GM11168 (cell line): ENCODE data around the gene EEF1A1.
"Not testable (repeated sequence)": the region's sequence is repeated elsewhere in the genome, so short reads cannot be mapped to it uniquely, and the experiment has no call there.

Source experiments
- in situ Hi-C: fragments of 300-500 bp; cut with MboI; formaldehyde crosslinking; loops from one replicate; pipeline ENCODE4 v1.12.0; 2022; ENCODE audit warnings: low sequenced_read_pairs; ENCODE audit not compliant: unreplicated experiment

EEF1A1 gene

GRCh38 chr6:73538116-73538779 lies 17.4 kb upstream of the EEF1A1 start:
- in situ Hi-C loops, result no loop called here

GRCh38 chr6:73537677-73538076 lies 16.8 kb upstream of the EEF1A1 start:
- in situ Hi-C loops, result no loop called here

GRCh38 chr6:73534628-73535027 lies 13.8 kb upstream of the EEF1A1 start:
- in situ Hi-C loops, result no loop called here

GRCh38 chr6:73532293-73532692 lies 11.5 kb upstream of the EEF1A1 start:
- in situ Hi-C loops, result no loop called here

- in situ Hi-C loops, result no loop called here
Observed at GRCh38 chr6:73528897-73529296, 8.1 kb upstream of the EEF1A1 start.

- in situ Hi-C loops, result no loop called here
Observed at GRCh38 chr6:73525546-73526330, 4.9 kb upstream of the EEF1A1 start.

- in situ Hi-C loops, result no loop called here
Observed at GRCh38 chr6:73523434-73524123, 2.7 kb upstream of the EEF1A1 start.

- in situ Hi-C loops, result no loop called here
Observed at GRCh38 chr6:73521351-73521985, 636 bp upstream of the EEF1A1 start.

GRCh38 chr6:73519926-73520687 lies 725 bp downstream of the EEF1A1 start:
- in situ Hi-C loops, result no loop called here

GRCh38 chr6:73518982-73519881 lies 1.6 kb downstream of the EEF1A1 start:
- in situ Hi-C loops, result not testable (repeated sequence)

GRCh38 chr6:73518100-73518981 lies 2.5 kb downstream of the EEF1A1 start:
- in situ Hi-C loops, result not testable (repeated sequence)

GRCh38 chr6:73516514-73517489 lies 4.0 kb downstream of the EEF1A1 start:
- in situ Hi-C loops, result no loop called here

GRCh38 chr6:73515204-73515655 lies 5.6 kb downstream of the EEF1A1 start:
- in situ Hi-C loops, result no loop called here

- in situ Hi-C loops, result loop anchor here (5.0 kb wide), 1 partner anchor 103 kb away; no protein-coding TSS in a partner anchor
Observed at GRCh38 chr6:73514746-73515110, 6.1 kb downstream of the EEF1A1 start.

- in situ Hi-C loops, result loop anchor here (5.0 kb wide), 1 partner anchor 104 kb away; no protein-coding TSS in a partner anchor
Observed at GRCh38 chr6:73513496-73513854, 7.4 kb downstream of the EEF1A1 start.

- in situ Hi-C loops, result loop anchor here (5.0 kb wide), 1 partner anchor 106 kb away; no protein-coding TSS in a partner anchor
Observed at GRCh38 chr6:73511796-73512195, 9.0 kb downstream of the EEF1A1 start.

- in situ Hi-C loops, result loop anchor here (5.0 kb wide), 1 partner anchor 107 kb away; no protein-coding TSS in a partner anchor
Observed at GRCh38 chr6:73509851-73510250, 11.0 kb downstream of the EEF1A1 start.
